T-cell (primary cell): ENCODE measurements around the gene VPS51. TPM values are rescaled to one million over a fixed set of nuclear protein-coding genes. Genes with fewer than 3 reads are reported as not detected.

ENCODE experiments used
- ATAC-seq, 4 experiments: fragments of 200-7000 bp in 3 of 4; fragments of 150-1000 bp in 1 of 4; cut with Tn5 transposase; replicated peaks in 1 of 4; 1 replicate in 3 of 4; 2 replicates in 1 of 4; pipeline ENCODE4 v1.10.0; 2021; ENCODE audit warnings: moderate library complexity in 3 of 4, mild to moderate bottlenecking in 2 of 4, moderate number of reproducible peaks in 1 of 4
- CTCF ChIA-PET, 2 donors: fragments of 300-600 bp; sonication (Branson Sonifier 250); formaldehyde crosslinking; loops; one replicate each; lab custom pipeline; 2022; ENCODE audit warnings: antibody characterized with exemption in 2 of 2; lab: Charles Lee
- POLR2A ChIA-PET, 2 donors: fragments of 300-600 bp; sonication (Branson Sonifier 250); formaldehyde crosslinking; loops; one replicate each; lab custom pipeline; 2022; ENCODE audit warnings: antibody characterized with exemption in 2 of 2; lab: Charles Lee
- DNase-seq, 35 experiments: peaks; one replicate each; pipeline versions ENCODE4 v3.0.0 to v3.0.0-alpha.2; 2013 to 2023
- H3K27ac ChIP-seq: one replicate; pipeline ENCODE4 v1.5.1; 2013; ENCODE audit warnings: low read length
- H3K27me3 ChIP-seq, 2 experiments: replicated peaks in 1 of 2; 1 replicate in 1 of 2; 2 replicates in 1 of 2; pipeline versions ENCODE4 v1.6.1 to v1.7.0; 2013; ENCODE audit warnings: low read length in 1 of 2, mixed read lengths in 1 of 2; ENCODE audit not compliant: control insufficient read depth in 2 of 2, insufficient read depth in 2 of 2; ENCODE audit errors: extremely low read depth in 1 of 2
- H3K36me3 ChIP-seq, 2 donors: 1 replicate in 1 of 2; 2 replicates in 1 of 2; pipeline versions ENCODE4 v1.6.1 to v1.7.0; 2013; ENCODE audit warnings: low read length in 1 of 2; ENCODE audit not compliant: control insufficient read depth in 2 of 2, insufficient read depth in 1 of 2; ENCODE audit errors: extremely low read depth in 1 of 2
- H3K4me1 ChIP-seq, 2 experiments: 1 replicate in 1 of 2; 2 replicates in 1 of 2; pipeline versions ENCODE4 v1.6.1 to v1.7.0; 2013; ENCODE audit warnings: low read length in 2 of 2, mixed read lengths in 1 of 2; ENCODE audit not compliant: insufficient read depth in 2 of 2, control insufficient read depth in 1 of 2; ENCODE audit errors: extremely low read depth in 1 of 2
- H3K4me3 ChIP-seq, 2 donors: 1 replicate in 1 of 2; 2 replicates in 1 of 2; pipeline versions ENCODE4 v1.5.1 to v1.7.0; 2013; ENCODE audit warnings: mild to moderate bottlenecking in 2 of 2, low read length in 1 of 2, moderate library complexity in 1 of 2; ENCODE audit not compliant: control insufficient read depth in 1 of 2; ENCODE audit errors: extremely low read depth in 1 of 2
- H3K9me3 ChIP-seq: 2 replicates; pipeline ENCODE4 v1.7.0; 2013
- H3K27ac Mint-ChIP-seq, 2 donors: one replicate each; pipeline ENCODE4 v1.8.0; 2020 to 2021; ENCODE audit warnings: mild to moderate bottlenecking in 2 of 2, mixed read lengths in 2 of 2
- H3K27me3 Mint-ChIP-seq, 2 donors: one replicate each; pipeline ENCODE4 v1.8.0; 2021 to 2022; ENCODE audit warnings: mixed read lengths in 2 of 2
- H3K36me3 Mint-ChIP-seq: one replicate; pipeline ENCODE4 v1.8.0; 2021; ENCODE audit warnings: mixed read lengths
- H3K4me1 Mint-ChIP-seq, 3 donors: one replicate each; pipeline ENCODE4 v1.8.0; 2020 to 2022; ENCODE audit warnings: mixed read lengths in 3 of 3, mild to moderate bottlenecking in 1 of 3
- H3K4me3 Mint-ChIP-seq, 3 donors: one replicate each; pipeline ENCODE4 v1.8.0; 2020 to 2022; ENCODE audit warnings: mild to moderate bottlenecking in 3 of 3, mixed read lengths in 3 of 3, moderate library complexity in 3 of 3
- H3K9me3 Mint-ChIP-seq, 3 donors: one replicate each; pipeline ENCODE4 v1.8.0; 2020 to 2022; ENCODE audit warnings: mixed read lengths in 3 of 3
- WGBS: methylation state at CpG from one replicate; pipeline ENCODE4 v1.1.5; 2013; ENCODE audit warnings: missing lambda C conversion rate; ENCODE audit not compliant: insufficient coverage; 5-methylcytosine and 5-hydroxymethylcytosine counted together
- total RNA-seq, 35 experiments: library from RNA in 6 of 35; stranded (reverse) in 6 of 35; fragments of 120-200 nt in 1 of 35; gene quantifications; one replicate each; pipeline versions ENCODE4 v1.2.1 to v1.2.4 and lab custom pipeline; 2013 to 2026

The VPS51 gene
- total RNA-seq, 5 donors from 2014 or later (not counting 1 experiment from before 2014, with no cell fraction given), result 210 to 303 (median 263) TPM

- Histone ChIP-seq H3K36me3 (peaks cover 26 to 68% of the 10 kb centered on the region in 2 donors), H3K4me3 (no peak overlapping the region), H3K27me3 (no peaks in the 10 kb centered on the region), H3K27ac (no peak overlapping the region), H3K9me3 (no peaks in the 10 kb centered on the region), H3K4me1 (peaks cover 16 to 31% of the 10 kb centered on the region in 2 experiments)
- 94% methylated on average over 16 of the region's 19 CpGs for WGBS
- Mint-ChIP-seq H3K9me3 (no peaks in the 10 kb centered on the region), H3K4me3 (no peak overlapping the region), H3K36me3 (peaks cover 10% of the 10 kb centered on the region), H3K27me3 (no peaks in the 10 kb centered on the region), H3K27ac (peak overlapping the region in 1 of 2 donors; percentile 25), H3K4me1 (peaks cover 25 to 36% (median 28%) of the 10 kb centered on the region in 3 donors)
- ChIA-PET POLR2A (interaction anchor here in 1 of 2 donors (0.6 to 0.7 kb wide), 2 partner anchors 8 to 170 kb away, joined by 5 to 6 read pairs; partner anchors contain the start of genes FAU and MRPL49), CTCF (no interaction called here)
- ATAC-seq, result no peak
- DNase-seq, result no peak
Observed at GRCh38 chr11:65130631-65131416, 34.8 kb downstream of the VPS51 start.

- H3K4me1 Mint-ChIP-seq, result peaks cover 31 to 42% (median 33%) of the 10 kb centered on the region in 3 donors
- DNase-seq, result no peak
- H3K4me1 ChIP-seq, result peaks cover 21 to 35% of the 10 kb centered on the region in 2 experiments
- H3K27ac Mint-ChIP-seq, result no peak overlapping the region
- peaks cover 26 to 63% of the 10 kb centered on the region in 2 donors for H3K36me3 ChIP-seq
- WGBS, result 100% methylated on average over 1 of the region's 3 CpGs
- no peak for ATAC-seq
- no peaks in the 10 kb centered on the region for H3K9me3 Mint-ChIP-seq
- H3K4me3 ChIP-seq, result no peak overlapping the region
- H3K27ac ChIP-seq, result no peak overlapping the region
- ChIA-PET POLR2A (interaction anchor here in 1 of 2 donors (0.6 to 0.7 kb wide), 2 partner anchors 9 to 170 kb away, joined by 5 to 6 read pairs; partner anchors contain the start of genes FAU and MRPL49), CTCF (interaction anchor here in 1 of 2 donors (0.5 kb wide), 1 partner anchor 674 kb away, joined by 7 read pairs; no protein-coding TSS in a partner anchor)
- H3K36me3 Mint-ChIP-seq, result peaks cover 10% of the 10 kb centered on the region
- H3K27me3 ChIP-seq, result no peaks in the 10 kb centered on the region
- H3K9me3 ChIP-seq, result no peaks in the 10 kb centered on the region
- H3K27me3 Mint-ChIP-seq, result no peaks in the 10 kb centered on the region
- no peak overlapping the region for H3K4me3 Mint-ChIP-seq
Observed at GRCh38 chr11:65131417-65131776, 35.4 kb downstream of the VPS51 start.

- Histone ChIP-seq H3K27me3 (no peaks in the 10 kb centered on the region), H3K9me3 (no peaks in the 10 kb centered on the region), H3K4me3 (no peak overlapping the region), H3K36me3 (peaks cover 26 to 58% of the 10 kb centered on the region in 2 donors), H3K27ac (no peak overlapping the region), H3K4me1 (peaks cover 24 to 39% of the 10 kb centered on the region in 2 experiments)
- POLR2A ChIA-PET, result interaction anchor here in 1 of 2 donors (0.6 kb wide), 1 partner anchor 171 kb away, joined by 5 read pairs; no protein-coding TSS in a partner anchor
- no peaks in the 10 kb centered on the region for H3K27me3 Mint-ChIP-seq
- CTCF ChIA-PET, result interaction anchor here in 1 of 2 donors (0.5 kb wide), 1 partner anchor 674 kb away, joined by 7 read pairs; no protein-coding TSS in a partner anchor
- peak overlapping the region in 2 of 3 donors; percentile 34 to 98 for H3K4me3 Mint-ChIP-seq
- ATAC-seq (no peak), DNase-seq (no peak)
- peaks cover 9% of the 10 kb centered on the region for H3K36me3 Mint-ChIP-seq
- peak overlapping the region; percentile 52 to 55 for H3K27ac Mint-ChIP-seq
- WGBS, result 100% methylated on average over 4 of the region's 6 CpGs
- no peaks in the 10 kb centered on the region for H3K9me3 Mint-ChIP-seq
- H3K4me1 Mint-ChIP-seq, result peaks cover 35 to 47% (median 35%) of the 10 kb centered on the region in 3 donors
Observed at GRCh38 chr11:65131895-65132237, 35.9 kb downstream of the VPS51 start.

- Histone ChIP-seq H3K27ac (no peak overlapping the region), H3K27me3 (no peaks in the 10 kb centered on the region), H3K36me3 (peaks cover 22 to 53% of the 10 kb centered on the region in 2 donors), H3K9me3 (no peaks in the 10 kb centered on the region), H3K4me1 (peaks cover 24 to 40% of the 10 kb centered on the region in 2 experiments), H3K4me3 (no peak overlapping the region)
- 72% methylated on average over 5 of the region's 10 CpGs for whole genome bisulfite sequencing
- Mint-ChIP-seq H3K4me1 (peaks cover 37 to 50% (median 38%) of the 10 kb centered on the region in 3 donors), H3K27me3 (no peaks in the 10 kb centered on the region), H3K4me3 (peak overlapping the region; percentile 98 to 99 (median 99)), H3K36me3 (peaks cover 9% of the 10 kb centered on the region), H3K9me3 (no peaks in the 10 kb centered on the region), H3K27ac (peak overlapping the region; percentile 97 to 100)
- CTCF ChIA-PET, result interaction anchor here in 1 of 2 donors (0.5 kb wide), 1 partner anchor 673 kb away, joined by 7 read pairs; no protein-coding TSS in a partner anchor
- DNase-seq (peak in 1 of 35 experiments; percentile 5), ATAC-seq (no peak)
- POLR2A ChIA-PET, result no interaction called here
Observed at GRCh38 chr11:65132238-65132987, 36.4 kb downstream of the VPS51 start.

GRCh38 chr11:65132988-65133700 is 37.1 kb downstream of the VPS51 start:
- DNase-seq (peak in 10 of 35 experiments; percentile 25 to 52 (median 40)), ATAC-seq (no peak)
- peak overlapping the region; percentile 80 to 94 for H3K4me3 ChIP-seq
- Mint-ChIP-seq H3K27me3 (no peaks in the 10 kb centered on the region), H3K9me3 (no peaks in the 10 kb centered on the region), H3K36me3 (peaks cover 9% of the 10 kb centered on the region), H3K27ac (peak overlapping the region; percentile 97 to 100), H3K4me1 (peaks cover 40 to 53% (median 41%) of the 10 kb centered on the region in 3 donors), H3K4me3 (peak overlapping the region; percentile 98 to 99 (median 99))
- H3K36me3 ChIP-seq, result peaks cover 22 to 45% of the 10 kb centered on the region in 2 donors
- ChIA-PET CTCF (no interaction called here), POLR2A (interaction anchor here (0.6 to 2.4 kb wide), 3 partner anchors 10 to 16 kb away, joined by 5 to 12 read pairs (median 8); partner anchors contain the start of genes FAU (in 1 of the 2), MRPL49 (in 1 of the 2) and ZNHIT2 (in 1 of the 2))
- H3K9me3 ChIP-seq, result no peaks in the 10 kb centered on the region
- peak overlapping the region; percentile 96 for H3K27ac ChIP-seq
- H3K27me3 ChIP-seq, result no peaks in the 10 kb centered on the region
- peaks cover 24 to 40% of the 10 kb centered on the region in 2 experiments for H3K4me1 ChIP-seq
- 10% methylated on average over 6 of the region's 18 CpGs for WGBS
